GM12878 (cell line): ENCODE data around the gene CLIP2. TPM values are rescaled to one million over a fixed set of nuclear protein-coding genes. Genes with fewer than 3 reads are reported as not detected.

Source experiments
- ATAC-seq: fragments of 200-7000 bp; cut with Tn5 transposase; 3 replicates; pipeline ENCODE4 v1.9.1; 2020; ENCODE audit warnings: mild to moderate bottlenecking, moderate library complexity
- BruUV-seq: library from RNA; stranded (reverse); fragments of 400-500 nt; replicated peaks from 2 replicates; lab custom pipeline; 2021; lab: Mats Ljungman, UMichigan
- CTCF ChIA-PET: fragments of 300-600 bp; sonication (Branson Sonifier 250); formaldehyde crosslinking; extraction: SDS; loops from one replicate; lab custom pipeline; 2021; ENCODE audit warnings: inconsistent platforms; lab: Yijun Ruan, JAX
- POLR2A ChIA-PET: fragments of 350-600 bp; formaldehyde crosslinking; extraction: SDS; loops from one replicate; lab custom pipeline; 2021; ENCODE audit warnings: inconsistent platforms; lab: Charles Lee
- RAD21 ChIA-PET: fragments of 300-600 bp; sonication (Branson Sonifier 250); formaldehyde crosslinking; loops from one replicate; lab custom pipeline; 2023; ENCODE audit warnings: antibody characterized with exemption; ENCODE audit not compliant: unreplicated experiment; lab: Charles Lee
- SMC1A ChIA-PET: fragments of 300-600 bp; sonication (Branson Sonifier 250); formaldehyde crosslinking; loops from one replicate; lab custom pipeline; 2023; ENCODE audit not compliant: unreplicated experiment, uncharacterized antibody; lab: Charles Lee
- DNase-seq: peaks from one replicate; pipeline ENCODE4 v3.0.0-alpha.2; 2011; ENCODE audit warnings: low read depth, low spot score
- FAIRE-seq: peaks from 3 replicates; lab custom pipeline; 2011; peaks lifted over from hg19 to GRCh38; lab: Jason Lieb, UNC
- H2AFZ ChIP-seq: 2 replicates; pipeline ENCODE4 v1.6.0; 2011; ENCODE audit warnings: low read depth, low read length, control low read depth; ENCODE audit not compliant: control insufficient read depth
- H3K27ac ChIP-seq: 2 replicates; pipeline ENCODE4 v1.5.1; 2011; ENCODE audit warnings: control low read depth; ENCODE audit not compliant: control insufficient read depth, insufficient read depth
- H3K27me3 ChIP-seq, 2 experiments: replicated peaks in 1 of 2; 2 replicates each; pipeline versions ENCODE4 v1.6.0 to v1.6.1; 2011; ENCODE audit warnings: low read length in 1 of 2; ENCODE audit not compliant: control insufficient read depth in 2 of 2, insufficient read depth in 2 of 2
- H3K36me3 ChIP-seq, 2 experiments: 2 replicates each; pipeline ENCODE4 v1.5.1; 2011; ENCODE audit warnings: low read length in 1 of 2; ENCODE audit not compliant: control insufficient read depth in 2 of 2, insufficient read depth in 2 of 2
- H3K4me1 ChIP-seq: 2 replicates; pipeline ENCODE4 v1.6.1; 2011; ENCODE audit warnings: mild to moderate bottlenecking, low read length, moderate library complexity, mixed read lengths; ENCODE audit not compliant: control insufficient read depth, insufficient read depth
- H3K4me2 ChIP-seq: 2 replicates; pipeline ENCODE4 v1.6.0; 2011; ENCODE audit warnings: control low read depth; ENCODE audit not compliant: control insufficient read depth, insufficient read depth
- H3K4me3 ChIP-seq: fragments of 200-600 bp; sonication (generic); 2 replicates; pipeline ENCODE4 v1.5.1; 2016
- H3K79me2 ChIP-seq: 2 replicates; pipeline ENCODE4 v1.6.0; 2011; ENCODE audit warnings: low read length; ENCODE audit not compliant: control insufficient read depth, insufficient read depth
- H3K9ac ChIP-seq: 2 replicates; pipeline ENCODE4 v1.8.0; 2011; ENCODE audit warnings: low read length, control low read depth, mixed read lengths; ENCODE audit not compliant: control insufficient read depth, insufficient read depth
- H3K9me3 ChIP-seq: replicated peaks from 3 replicates; pipeline ENCODE4 v1.5.1; 2011; ENCODE audit warnings: mild to moderate bottlenecking, low read length; ENCODE audit not compliant: control insufficient read depth, insufficient read depth
- H4K20me1 ChIP-seq: 2 replicates; pipeline ENCODE4 v1.6.0; 2011; ENCODE audit not compliant: control insufficient read depth, insufficient read depth
- BMI1 ChIP-seq: fragments of 450-650 bp; IDR thresholded peaks from 2 replicates; pipeline ENCODE4 v1.6.1; 2016; ENCODE audit warnings: mild to moderate bottlenecking, moderate library complexity, borderline replicate concordance
- CHD1 ChIP-seq: IDR thresholded peaks from 2 replicates; pipeline ENCODE4 v1.6.1; 2012; ENCODE audit warnings: low read depth, low read length, improper control_type of control experiment
- CHD4 ChIP-seq: fragments of 200-600 bp; sonication (generic); IDR thresholded peaks from 2 replicates; pipeline ENCODE4 v1.6.1; 2016; ENCODE audit warnings: mild to moderate bottlenecking
- CREB1 ChIP-seq: IDR thresholded peaks from 2 replicates; pipeline ENCODE4 v1.6.1; 2012; ENCODE audit warnings: low read depth, mild to moderate bottlenecking, inconsistent platforms
- FOS ChIP-seq: IDR thresholded peaks from 3 replicates; pipeline ENCODE4 v1.6.1; 2011; ENCODE audit warnings: borderline replicate concordance; ENCODE audit not compliant: insufficient read length; ENCODE audit errors: extremely low read depth
- FOXK2 ChIP-seq: fragments of 450-650 bp; IDR thresholded peaks from 2 replicates; pipeline ENCODE4 v1.6.1; 2017; ENCODE audit warnings: mild to moderate bottlenecking, moderate library complexity
- HDGF ChIP-seq: fragments of 450-650 bp; IDR thresholded peaks from 2 replicates; pipeline ENCODE4 v1.6.1; 2016; ENCODE audit warnings: antibody characterized with exemption
- KDM1A ChIP-seq: fragments of 200-600 bp; sonication (generic); IDR thresholded peaks from 2 replicates; pipeline ENCODE4 v1.6.1; 2016; ENCODE audit warnings: borderline replicate concordance
- MEF2B ChIP-seq: fragments of 450-650 bp; IDR thresholded peaks from 2 replicates; pipeline ENCODE4 v1.6.1; 2018; ENCODE audit warnings: mild to moderate bottlenecking, moderate library complexity; ENCODE audit not compliant: partially characterized antibody, poor library complexity, severe bottlenecking
- POLR2AphosphoS2 ChIP-seq: IDR thresholded peaks from 2 replicates; pipeline ENCODE4 v1.6.1; 2011; ENCODE audit warnings: low read depth, mild to moderate bottlenecking, low read length, improper control_type of control experiment, moderate library complexity
- SIN3A ChIP-seq: IDR thresholded peaks from 2 replicates; pipeline ENCODE4 v1.6.1; 2012; ENCODE audit warnings: low read depth, low read length, improper control_type of control experiment
- SMAD5 ChIP-seq: IDR thresholded peaks from 2 replicates; pipeline ENCODE4 v1.6.1; 2016; ENCODE audit warnings: antibody characterized with exemption, low read depth
- SMARCA5 ChIP-seq: fragments of 450-650 bp; IDR thresholded peaks from 2 replicates; pipeline ENCODE4 v1.6.1; 2017; ENCODE audit warnings: mild to moderate bottlenecking
- ZBED1 ChIP-seq: IDR thresholded peaks from 2 replicates; pipeline ENCODE4 v1.6.1; 2016; ENCODE audit warnings: borderline replicate concordance
- ZNF217 ChIP-seq: fragments of 450-650 bp; IDR thresholded peaks from 2 replicates; pipeline ENCODE4 v1.6.1; 2017; ENCODE audit warnings: antibody characterized with exemption, mild to moderate bottlenecking
- ZNF24 ChIP-seq: fragments of 450-650 bp; IDR thresholded peaks from 2 replicates; pipeline ENCODE4 v1.6.1; 2017; ENCODE audit warnings: antibody characterized with exemption, mild to moderate bottlenecking
- WGBS: methylation state at CpG from one replicate; pipeline ENCODE4 v1.1.6; 2016; ENCODE audit warnings: low lambda C conversion rate; ENCODE audit not compliant: insufficient replicate concordance, insufficient coverage; ENCODE audit errors: missing lambda C conversion rate; 5-methylcytosine and 5-hydroxymethylcytosine counted together
- in situ Hi-C: fragments of 300-500 bp; cut with MboI; formaldehyde crosslinking; loops from 9 replicates; pipeline ENCODE4 v1.14.3; 2018; ENCODE audit warnings: mixed read lengths
- intact Hi-C: fragments of 100-400 bp; cut with micrococcal nuclease; formaldehyde crosslinking; loops from one replicate; pipeline ENCODE4 v1.14.2; 2022; ENCODE audit not compliant: unreplicated experiment
- polyA plus RNA-seq, 11 experiments: library from polyadenylated mRNA; depleted of rRNA in 4 of 11; unstranded in 6 of 11; stranded (reverse) in 5 of 11; fragments of >200 nt; fragmentation: Nextera tagmentation in 4 of 11; fragmentation: Illumina TruSeq in 1 of 11; extraction: Ambion mirVana in 4 of 11; extraction: Trizol in 1 of 11; gene quantifications; 1 replicate in 1 of 11; 2 replicates in 10 of 11; pipeline versions ENCODE4 v1.2.1 to v1.2.3, GENCODE V29; 2011 to 2016; ENCODE audit warnings: inconsistent platforms in 2 of 11, missing spikeins in 2 of 11, low read depth in 1 of 11
- total RNA-seq, 4 experiments: library from RNA; depleted of rRNA in 3 of 4; stranded (reverse); fragments of >200 nt in 3 of 4; fragmentation: Illumina TruSeq in 1 of 4; extraction: Trizol in 1 of 4; gene quantifications; 2 replicates each; pipeline versions ENCODE4 v1.2.1 to v1.2.3, GENCODE V29; 2013 to 2021
- TF ChIP-seq, protein P1 (sequence below): IDR thresholded peaks from 2 replicates; pipeline ENCODE4 v1.6.1; 2012; ENCODE audit warnings: low read length, inconsistent platforms
- TF ChIP-seq, protein P2 (sequence below): fragments of 450-650 bp; IDR thresholded peaks from 2 replicates; pipeline ENCODE4 v1.6.1; 2017; ENCODE audit warnings: low read depth, mild to moderate bottlenecking, moderate library complexity
- TF ChIP-seq, protein P3 (sequence below): IDR thresholded peaks from 2 replicates; pipeline ENCODE4 v1.6.1; 2012; ENCODE audit warnings: low read depth, low read length, improper control_type of control experiment
- TF ChIP-seq, protein P4 (sequence below): IDR thresholded peaks from 2 replicates; pipeline ENCODE4 v1.6.1; 2011; ENCODE audit warnings: low read depth, mild to moderate bottlenecking, low read length, moderate library complexity, borderline replicate concordance; ENCODE audit errors: extremely low read depth

The CLIP2 gene
- total and polyA plus RNA-seq, 10 of the 15 experiments (the other 5 are each of a cell fraction or from before 2014, with no cell fraction given): 0.26 to 56.3 (median 21.0) TPM

DNA sequence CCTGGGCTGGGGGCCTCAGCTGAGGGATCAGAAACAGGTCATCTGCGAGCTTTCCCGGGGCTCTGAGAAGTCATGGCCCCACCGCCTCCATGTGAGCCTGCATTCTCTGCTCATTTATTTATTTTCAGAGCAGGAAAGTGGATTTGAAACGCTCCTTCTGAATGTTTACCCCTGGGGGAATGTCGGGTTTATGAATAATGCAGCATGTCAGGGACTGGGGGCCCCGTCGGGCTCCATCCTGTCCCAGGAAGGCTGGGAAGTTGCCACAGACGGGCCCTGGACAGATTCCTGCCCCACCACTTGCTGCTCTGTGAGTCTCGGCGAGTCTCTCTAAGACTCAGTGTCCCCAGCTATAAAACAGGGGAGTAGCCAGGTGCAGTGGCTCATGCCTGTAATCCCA, 152.6 kb downstream of the CLIP2 start:
- BruUV-seq: no TSS peak
- RAD21 ChIA-PET: interaction anchor here (1.0 to 1.3 kb wide), 3 partner anchors 8 to 125 kb away, joined by 3 read pairs; no protein-coding TSS in a partner anchor
- POLR2A ChIA-PET: interaction anchor here (0.6 kb wide), 1 partner anchor 14 kb away, joined by 3 read pairs; no protein-coding TSS in a partner anchor

DNA sequence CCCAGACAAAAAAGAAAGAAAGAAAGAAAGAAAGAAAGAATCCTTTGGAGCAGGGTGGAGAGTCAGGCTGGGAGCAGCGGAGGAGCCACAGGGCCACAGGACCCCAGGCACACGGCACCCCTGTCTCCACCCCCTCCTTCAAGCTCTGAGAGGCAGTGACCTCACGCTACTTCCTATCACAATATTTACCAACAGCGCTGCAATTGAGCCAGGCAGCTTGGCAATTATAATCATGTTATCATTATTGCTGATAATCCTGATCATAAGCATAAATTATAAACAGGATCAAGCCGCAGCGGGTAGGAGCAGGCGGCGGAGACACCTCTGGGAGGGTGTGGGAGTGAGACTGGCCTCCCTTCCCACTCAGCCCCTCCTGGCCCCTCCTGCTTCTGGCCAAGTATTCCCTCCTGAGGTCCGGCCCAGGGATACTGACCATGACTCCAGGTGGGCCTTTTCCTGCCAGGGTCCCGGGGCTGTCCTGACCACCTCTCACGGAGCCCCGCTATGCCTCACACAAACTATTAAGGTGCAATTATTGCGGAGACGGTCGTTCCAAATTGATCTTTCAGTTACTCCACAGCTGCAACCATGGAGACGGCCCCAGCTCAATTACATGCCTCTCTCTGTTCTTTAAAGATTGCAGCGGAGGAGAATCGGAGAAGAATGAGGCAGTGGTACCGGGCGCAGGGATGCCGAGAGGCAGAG, 154.5 kb downstream of the CLIP2 start:
- RAD21 ChIA-PET: no interaction called here
- Histone ChIP-seq H3K79me2 (no peaks in the 10 kb centered on the region), H3K4me2 (no peak overlapping the region), H3K4me3 (no peak overlapping the region), H3K36me3 (no peaks in the 10 kb centered on the region), H3K27me3 (no peaks in the 10 kb centered on the region; a peak in 1 of 4 replicates), H3K27ac (no peak overlapping the region), H4K20me1 (no peaks in the 10 kb centered on the region), H3K4me1 (no peaks in the 10 kb centered on the region), H3K9me3 (peaks cover 1% of the 10 kb centered on the region; the same call in 1 of the 3 replicates), H2AFZ (no peak overlapping the region), H3K9ac (no peak overlapping the region)
- WGBS: 59% methylated on average over 18 of the region's 21 CpGs
- ATAC-seq: no peak
- POLR2A ChIA-PET: no interaction called here
- no peak for DNase-seq
- no peak for FAIRE-seq
- CTCF ChIA-PET: interaction anchor here (1.2 kb wide), 1 partner anchor 252 kb away, joined by 3 read pairs; no protein-coding TSS in a partner anchor
- no TSS peak for BruUV-seq
- SMC1A ChIA-PET: no interaction called here
- in situ Hi-C loops (loop anchor here (25.0 kb wide), 1 partner anchor 119 kb away; no protein-coding TSS in a partner anchor), intact Hi-C loops (no loop called here)
- TF ChIP-seq ZNF24: no peak
- TF ChIP-seq, protein P1, sequence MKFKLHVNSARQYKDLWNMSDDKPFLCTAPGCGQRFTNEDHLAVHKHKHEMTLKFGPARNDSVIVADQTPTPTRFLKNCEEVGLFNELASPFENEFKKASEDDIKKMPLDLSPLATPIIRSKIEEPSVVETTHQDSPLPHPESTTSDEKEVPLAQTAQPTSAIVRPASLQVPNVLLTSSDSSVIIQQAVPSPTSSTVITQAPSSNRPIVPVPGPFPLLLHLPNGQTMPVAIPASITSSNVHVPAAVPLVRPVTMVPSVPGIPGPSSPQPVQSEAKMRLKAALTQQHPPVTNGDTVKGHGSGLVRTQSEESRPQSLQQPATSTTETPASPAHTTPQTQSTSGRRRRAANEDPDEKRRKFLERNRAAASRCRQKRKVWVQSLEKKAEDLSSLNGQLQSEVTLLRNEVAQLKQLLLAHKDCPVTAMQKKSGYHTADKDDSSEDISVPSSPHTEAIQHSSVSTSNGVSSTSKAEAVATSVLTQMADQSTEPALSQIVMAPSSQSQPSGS: no peak
- TF ChIP-seq, protein P2, sequence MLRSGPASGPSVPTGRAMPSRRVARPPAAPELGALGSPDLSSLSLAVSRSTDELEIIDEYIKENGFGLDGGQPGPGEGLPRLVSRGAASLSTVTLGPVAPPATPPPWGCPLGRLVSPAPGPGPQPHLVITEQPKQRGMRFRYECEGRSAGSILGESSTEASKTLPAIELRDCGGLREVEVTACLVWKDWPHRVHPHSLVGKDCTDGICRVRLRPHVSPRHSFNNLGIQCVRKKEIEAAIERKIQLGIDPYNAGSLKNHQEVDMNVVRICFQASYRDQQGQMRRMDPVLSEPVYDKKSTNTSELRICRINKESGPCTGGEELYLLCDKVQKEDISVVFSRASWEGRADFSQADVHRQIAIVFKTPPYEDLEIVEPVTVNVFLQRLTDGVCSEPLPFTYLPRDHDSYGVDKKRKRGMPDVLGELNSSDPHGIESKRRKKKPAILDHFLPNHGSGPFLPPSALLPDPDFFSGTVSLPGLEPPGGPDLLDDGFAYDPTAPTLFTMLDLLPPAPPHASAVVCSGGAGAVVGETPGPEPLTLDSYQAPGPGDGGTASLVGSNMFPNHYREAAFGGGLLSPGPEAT: no peak
- no peak for TF ChIP-seq SMAD5
- TF ChIP-seq, protein P3, sequence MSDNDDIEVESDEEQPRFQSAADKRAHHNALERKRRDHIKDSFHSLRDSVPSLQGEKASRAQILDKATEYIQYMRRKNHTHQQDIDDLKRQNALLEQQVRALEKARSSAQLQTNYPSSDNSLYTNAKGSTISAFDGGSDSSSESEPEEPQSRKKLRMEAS: no peak
- TF ChIP-seq, protein P4, sequence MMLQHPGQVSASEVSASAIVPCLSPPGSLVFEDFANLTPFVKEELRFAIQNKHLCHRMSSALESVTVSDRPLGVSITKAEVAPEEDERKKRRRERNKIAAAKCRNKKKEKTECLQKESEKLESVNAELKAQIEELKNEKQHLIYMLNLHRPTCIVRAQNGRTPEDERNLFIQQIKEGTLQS: no peak
- no peak for TF ChIP-seq MEF2B
- no peak for TF ChIP-seq CREB1

More for the DNA sequence above, 152.6 kb downstream of the CLIP2 start:
- Histone ChIP-seq H3K4me2 (no peak overlapping the region), H2AFZ (no peak overlapping the region), H3K36me3 (no peaks in the 10 kb centered on the region), H3K9me3 (peaks cover 3% of the 10 kb centered on the region; the same call in 1 of the 3 replicates), H3K4me3 (no peak overlapping the region), H3K27ac (no peak overlapping the region), H3K4me1 (no peaks in the 10 kb centered on the region), H3K27me3 (no peaks in the 10 kb centered on the region; a peak in 1 of 4 replicates), H3K79me2 (no peaks in the 10 kb centered on the region), H4K20me1 (no peaks in the 10 kb centered on the region), H3K9ac (no peak overlapping the region)
- ATAC-seq: no peak
- no peak for FAIRE-seq
- ChIA-PET CTCF (interaction anchor here (0.6 to 1.3 kb wide), 2 partner anchors 8 to 113 kb away, joined by 3 to 6 read pairs; no protein-coding TSS in a partner anchor), SMC1A (no interaction called here)
- in situ Hi-C loops (loop anchor here (25.0 kb wide), 1 partner anchor 120 kb away; no protein-coding TSS in a partner anchor), intact Hi-C loops (no loop called here)
- WGBS: 21% methylated on average over 10 of the region's 10 CpGs
- DNase-seq: no peak
- no peak for TF ChIP-seq KDM1A
- no peak for TF ChIP-seq ZBED1
- TF ChIP-seq ZNF217: no peak
- TF ChIP-seq FOXK2: no peak
- no peak for TF ChIP-seq CHD4
- no peak for TF ChIP-seq HDGF
- TF ChIP-seq SMARCA5: no peak
- no peak for TF ChIP-seq FOS
- no peak for TF ChIP-seq SIN3A
- no peak for TF ChIP-seq CHD1
- no peak for TF ChIP-seq BMI1
- no peak for TF ChIP-seq POLR2AphosphoS2
